SK-N-SH (cell line): ENCODE results near the gene TBC1D8.

ENCODE experiments used
- CTCF ChIP-seq: fragments of 200-600 bp; sonication (generic); IDR thresholded peaks from 2 replicates; pipeline ENCODE4 v1.6.1; 2017; ENCODE audit warnings: antibody characterized with exemption, mild to moderate bottlenecking, moderate library complexity
- EP300 ChIP-seq, 2 experiments: IDR thresholded peaks; 2 replicates each; pipeline versions ENCODE4 v1.4.0 to v1.6.1; 2012; ENCODE audit warnings: borderline replicate concordance in 1 of 2, low read depth in 1 of 2, low read length in 1 of 2
- GABPA ChIP-seq: IDR thresholded peaks from 2 replicates; pipeline ENCODE4 v1.4.0; 2012; ENCODE audit warnings: low read depth, mild to moderate bottlenecking
- POLR2AphosphoS5 ChIP-seq: IDR thresholded peaks from 2 replicates; pipeline ENCODE4 v1.6.1; 2012; ENCODE audit warnings: low read depth, low read length
- REST ChIP-seq: IDR thresholded peaks from 2 replicates; pipeline ENCODE4 v1.6.1; 2012; ENCODE audit warnings: mild to moderate bottlenecking, low read depth, low read length, moderate library complexity
- TAF1 ChIP-seq: IDR thresholded peaks from 2 replicates; pipeline ENCODE4 v1.6.1; 2012; ENCODE audit warnings: low read depth, mild to moderate bottlenecking, low read length, moderate library complexity, borderline replicate concordance
- TCF12 ChIP-seq: IDR thresholded peaks from 2 replicates; pipeline ENCODE4 v1.4.0; 2012

DNA sequence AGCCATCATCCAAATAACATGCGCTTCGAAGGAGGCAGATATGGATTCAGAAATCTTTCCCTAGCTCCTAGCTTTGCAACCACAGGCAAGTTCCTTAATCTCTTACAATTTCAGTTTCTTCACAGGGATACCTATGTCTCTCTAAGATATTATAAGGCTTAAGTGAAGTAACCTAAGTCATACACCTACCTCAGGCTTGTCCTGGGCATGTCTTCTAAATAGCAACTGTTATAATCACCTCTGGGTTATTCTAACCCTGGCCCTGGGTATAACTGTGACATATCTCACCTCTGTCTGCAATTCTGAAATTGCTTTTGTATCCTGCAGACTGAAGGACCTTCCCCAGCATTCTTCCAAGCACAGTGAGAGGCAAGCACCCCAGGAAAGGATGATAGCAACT, 8.3 kb upstream of the TBC1D8 start:
- no peak for TF ChIP-seq CTCF
- no peak for TF ChIP-seq POLR2AphosphoS5
- TF ChIP-seq REST = no peak
- TF ChIP-seq TAF1 = no peak
- TF ChIP-seq EP300 (IDR thresholded peaks at IDR 0.05; ENCODE audit: borderline replicate concordance in 1 of 2, low read depth in 1 of 2, low read length in 1 of 2) = no peak
- TF ChIP-seq TCF12 = no peak
- TF ChIP-seq GABPA = no peak
